Kidney glomerular epithelial cell (primary cell): ENCODE data around the gene GRIN3B.
A peak's percentile ranks its signal among the peaks of the same experiment; 100 is the strongest.

Experiments
- DNase-seq: peaks from one replicate; lab custom pipeline; 2025; lab: John Stamatoyannopoulos, UW

Gene GRIN3B

GRCh38 chr19:1007399-1008251 is 7.4 kb downstream of the GRIN3B start:
- no peak for DNase-seq

GRCh38 chr19:1008268-1009040 is 8.2 kb downstream of the GRIN3B start:
- DNase-seq = no peak

- peak; percentile 27 for DNase-seq
Measured at GRCh38 chr19:1009041-1009980, 9.1 kb downstream of the GRIN3B start.

- DNase-seq = no peak
Measured at GRCh38 chr19:1009981-1010538, 9.8 kb downstream of the GRIN3B start.

- DNase-seq = no peak
Measured at GRCh38 chr19:1010586-1011510, 10.6 kb downstream of the GRIN3B start.

- no peak for DNase-seq
Measured at GRCh38 chr19:1011831-1012333, 11.7 kb downstream of the GRIN3B start.

GRCh38 chr19:1012334-1012733 is 12.1 kb downstream of the GRIN3B start:
- no peak for DNase-seq

DNA sequence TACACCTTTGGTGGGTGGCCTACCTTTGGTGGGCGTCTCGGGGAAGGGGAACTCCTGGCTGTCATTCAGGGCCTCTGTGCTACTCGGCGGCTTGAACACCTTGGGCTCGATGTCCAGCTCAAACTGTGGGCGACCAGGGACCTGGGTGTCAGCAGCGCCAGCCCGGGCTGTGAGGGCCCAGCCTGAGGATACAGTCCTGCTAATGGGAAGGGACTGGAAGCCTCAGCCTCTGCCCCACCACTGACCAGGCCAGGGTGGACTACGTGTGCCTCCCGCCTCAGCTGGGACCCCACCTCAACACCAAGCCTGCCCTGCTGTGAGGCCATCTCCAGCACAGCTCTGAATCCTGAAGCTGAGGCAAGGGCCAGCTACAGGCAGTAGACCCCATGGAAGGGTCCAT is 13.0 kb downstream of the GRIN3B start:
- DNase-seq = no peak

DNA sequence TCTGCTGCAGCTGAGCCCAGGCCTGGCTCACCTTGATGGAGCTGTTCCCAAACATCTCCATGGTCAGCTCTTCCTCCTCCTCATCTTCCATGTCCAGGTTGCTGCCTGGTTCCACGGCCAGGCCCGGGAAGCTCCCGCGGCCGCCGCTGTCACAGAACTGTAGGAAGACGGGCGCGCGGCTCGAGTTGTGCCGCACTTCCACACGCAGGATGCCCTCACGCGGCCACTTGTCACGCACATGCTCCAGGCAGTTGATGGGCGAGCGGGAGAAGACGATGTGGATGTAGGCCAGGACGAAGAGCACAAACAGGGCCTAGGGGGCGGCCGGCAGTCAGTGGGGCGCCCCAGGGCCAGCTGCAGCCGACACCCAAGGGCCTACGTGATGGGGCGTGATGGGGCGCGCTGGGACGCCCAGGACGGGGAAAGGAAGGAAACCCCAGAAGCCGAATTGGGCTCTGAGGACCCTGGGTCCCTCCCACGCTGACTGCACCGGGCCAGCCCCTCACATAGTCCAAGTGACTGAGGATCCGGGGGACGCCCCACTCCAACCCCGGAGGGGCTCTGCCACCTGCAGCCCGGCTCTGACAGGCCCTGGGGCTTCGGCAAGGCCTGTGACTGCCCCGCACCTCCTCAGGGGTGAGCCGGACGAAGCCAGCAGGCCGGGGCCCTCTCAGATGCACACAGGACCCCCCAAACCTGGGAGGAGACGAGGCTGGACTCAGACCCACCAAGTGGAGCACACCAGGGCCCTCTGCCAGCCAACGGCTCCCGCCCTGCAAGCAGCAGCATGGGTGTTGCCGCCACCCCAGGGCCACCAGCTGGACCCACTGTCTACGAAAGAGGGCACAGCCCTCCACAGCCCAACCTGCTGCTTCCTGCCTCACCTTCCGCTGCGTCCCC is 14.2 kb downstream of the GRIN3B start:
- DNase-seq = no peak

DNA sequence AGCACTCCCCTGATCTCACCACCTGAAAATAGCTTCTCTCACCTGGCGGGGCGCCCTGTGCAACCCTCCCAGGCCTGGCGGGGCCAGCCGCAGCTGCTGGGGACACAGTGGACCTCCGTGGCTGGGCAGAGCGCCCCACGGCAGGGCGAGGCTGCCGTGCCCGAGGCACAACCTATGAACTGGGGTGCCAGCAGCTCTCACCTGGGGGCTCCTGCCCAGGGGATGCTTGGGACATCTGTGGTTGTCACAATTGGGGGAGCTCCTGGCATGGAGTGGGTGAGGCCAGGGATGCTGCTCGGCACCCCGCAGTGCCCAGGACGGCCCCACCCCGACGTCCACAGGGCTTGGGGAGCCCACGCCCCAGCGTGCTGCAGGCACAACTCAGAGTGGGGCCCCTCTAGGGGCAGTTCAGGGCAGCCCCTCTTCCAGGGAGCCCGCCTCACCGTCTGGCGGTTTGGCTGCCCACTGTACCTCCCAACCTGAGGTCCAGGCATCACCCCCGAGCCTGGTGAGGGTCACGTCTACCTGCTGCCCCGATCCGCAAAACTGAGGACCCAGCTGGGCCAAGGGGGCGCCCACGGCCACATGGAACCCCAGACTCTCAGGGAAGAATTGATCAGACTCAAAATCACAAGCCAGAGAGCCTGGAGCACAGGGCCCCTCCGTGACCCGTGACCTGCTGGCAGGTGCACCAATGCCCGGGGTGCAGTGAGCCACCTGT is 15.0 kb downstream of the GRIN3B start:
- DNase-seq = no peak

GRCh38 chr19:1015782-1016646 is 15.8 kb downstream of the GRIN3B start:
- DNase-seq = no peak

GRCh38 chr19:1016647-1017114 is 16.5 kb downstream of the GRIN3B start:
- peak; percentile 67 for DNase-seq

GRCh38 chr19:1017115-1017905 is 17.1 kb downstream of the GRIN3B start:
- DNase-seq = no peak

- no peak for DNase-seq
Measured at GRCh38 chr19:1017906-1018305, 17.7 kb downstream of the GRIN3B start.

GRCh38 chr19:1018393-1018792 is 18.2 kb downstream of the GRIN3B start:
- DNase-seq = no peak

DNA sequence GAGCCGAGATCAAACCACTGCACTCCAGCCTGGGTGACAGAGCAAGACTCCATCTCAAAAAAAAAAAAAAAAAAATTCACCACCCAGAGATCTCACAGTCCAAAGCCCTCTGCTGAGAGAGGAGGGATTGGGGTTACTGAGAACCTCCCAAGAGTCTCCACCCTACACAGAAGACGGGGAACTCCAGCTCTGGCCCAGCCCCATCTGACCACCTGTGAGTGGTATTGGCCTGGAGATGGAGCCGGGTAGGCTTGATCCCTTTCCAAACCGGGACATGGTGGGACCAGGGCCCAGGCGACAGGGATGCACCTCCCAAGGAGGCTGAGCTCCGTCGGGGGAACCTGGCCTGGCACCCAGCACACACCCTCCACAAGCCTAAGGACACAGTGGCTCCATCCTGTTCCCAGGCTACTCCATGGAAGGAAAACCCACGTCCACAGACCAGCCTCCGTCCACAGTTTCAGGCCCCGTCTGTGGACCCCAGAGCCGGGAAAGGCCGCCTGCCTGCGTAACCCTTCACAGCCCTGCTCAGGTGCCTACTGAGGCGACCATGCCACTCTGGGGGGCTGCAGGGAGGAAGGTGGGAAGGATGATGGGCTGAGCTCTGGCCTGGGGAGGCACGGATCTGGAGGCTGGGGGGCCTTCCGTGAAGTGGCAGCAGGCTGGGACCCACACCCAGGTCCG is 18.9 kb downstream of the GRIN3B start:
- no peak for DNase-seq
